ENCODE measurements around the gene EXOC3.
A peak's percentile ranks its signal among the peaks of the same experiment; 100 is the strongest.

The EXOC3 gene

DNA sequence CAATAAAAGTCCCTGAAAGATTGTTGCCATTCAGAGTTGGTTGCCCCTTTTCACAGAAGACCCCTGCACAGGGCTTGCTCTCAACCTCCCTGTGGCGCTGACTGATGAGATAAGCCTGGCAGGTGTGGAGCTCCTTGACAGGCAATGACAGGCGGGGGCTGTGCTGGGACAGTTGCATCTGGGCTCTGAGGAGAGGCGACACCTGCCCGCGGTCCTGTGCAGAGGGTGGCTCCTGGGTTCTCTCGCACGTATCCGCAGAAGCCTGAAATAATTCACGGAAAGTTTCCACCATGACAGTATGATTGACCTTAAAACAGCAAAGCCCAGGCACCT, 19.8 kb upstream of the EXOC3 start:
- TF ChIP-seq, protein P1, sequence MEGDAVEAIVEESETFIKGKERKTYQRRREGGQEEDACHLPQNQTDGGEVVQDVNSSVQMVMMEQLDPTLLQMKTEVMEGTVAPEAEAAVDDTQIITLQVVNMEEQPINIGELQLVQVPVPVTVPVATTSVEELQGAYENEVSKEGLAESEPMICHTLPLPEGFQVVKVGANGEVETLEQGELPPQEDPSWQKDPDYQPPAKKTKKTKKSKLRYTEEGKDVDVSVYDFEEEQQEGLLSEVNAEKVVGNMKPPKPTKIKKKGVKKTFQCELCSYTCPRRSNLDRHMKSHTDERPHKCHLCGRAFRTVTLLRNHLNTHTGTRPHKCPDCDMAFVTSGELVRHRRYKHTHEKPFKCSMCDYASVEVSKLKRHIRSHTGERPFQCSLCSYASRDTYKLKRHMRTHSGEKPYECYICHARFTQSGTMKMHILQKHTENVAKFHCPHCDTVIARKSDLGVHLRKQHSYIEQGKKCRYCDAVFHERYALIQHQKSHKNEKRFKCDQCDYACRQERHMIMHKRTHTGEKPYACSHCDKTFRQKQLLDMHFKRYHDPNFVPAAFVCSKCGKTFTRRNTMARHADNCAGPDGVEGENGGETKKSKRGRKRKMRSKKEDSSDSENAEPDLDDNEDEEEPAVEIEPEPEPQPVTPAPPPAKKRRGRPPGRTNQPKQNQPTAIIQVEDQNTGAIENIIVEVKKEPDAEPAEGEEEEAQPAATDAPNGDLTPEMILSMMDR (conservative IDR thresholded peaks at IDR 0.05; ENCODE audit: control insufficient read depth, insufficient read depth, low read depth, low read length): no peak
- H3K4me3 ChIP-seq (ENCODE audit: control insufficient read depth, low read depth, low read length): no peak overlapping the region
- no peak for DNase-seq (ENCODE audit: low read depth)

DNA sequence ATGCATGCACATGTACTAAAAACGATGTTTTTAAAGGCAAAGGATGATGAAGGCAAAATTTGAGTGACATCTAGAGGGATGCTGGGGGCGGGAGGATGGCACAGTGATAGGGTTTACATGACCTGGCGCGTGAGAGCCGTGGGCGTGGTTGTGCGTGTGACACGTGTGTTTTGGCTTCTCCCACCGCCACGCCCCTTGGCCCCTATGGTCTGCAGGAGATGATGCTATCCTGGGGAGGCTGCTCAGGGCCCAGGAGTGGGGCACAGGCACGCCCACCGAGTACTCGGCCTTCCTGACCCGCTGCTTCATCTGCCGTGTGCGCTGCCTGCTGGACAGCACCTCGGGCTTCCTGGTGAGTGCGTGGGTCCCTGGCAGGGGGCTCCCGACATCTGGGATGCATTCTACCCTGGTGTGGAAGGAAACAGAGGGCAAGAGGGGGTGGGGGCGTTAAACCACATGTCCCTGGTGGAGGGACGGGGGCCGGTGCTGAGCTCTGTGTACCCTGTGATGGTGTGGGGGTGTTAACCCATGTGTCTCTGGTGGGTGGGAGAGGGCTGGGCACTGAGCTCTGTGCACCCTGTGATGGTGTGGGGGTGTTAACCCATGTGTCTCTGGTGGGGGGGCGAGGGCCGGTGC, 19.2 kb upstream of the EXOC3 start:
- H3K4me3 ChIP-seq (ENCODE audit: control insufficient read depth, low read depth, low read length): no peak overlapping the region
- no peak for DNase-seq (ENCODE audit: low read depth)
- TF ChIP-seq, protein P1 (conservative IDR thresholded peaks at IDR 0.05; ENCODE audit: control insufficient read depth, insufficient read depth, low read depth, low read length): no peak

DNA sequence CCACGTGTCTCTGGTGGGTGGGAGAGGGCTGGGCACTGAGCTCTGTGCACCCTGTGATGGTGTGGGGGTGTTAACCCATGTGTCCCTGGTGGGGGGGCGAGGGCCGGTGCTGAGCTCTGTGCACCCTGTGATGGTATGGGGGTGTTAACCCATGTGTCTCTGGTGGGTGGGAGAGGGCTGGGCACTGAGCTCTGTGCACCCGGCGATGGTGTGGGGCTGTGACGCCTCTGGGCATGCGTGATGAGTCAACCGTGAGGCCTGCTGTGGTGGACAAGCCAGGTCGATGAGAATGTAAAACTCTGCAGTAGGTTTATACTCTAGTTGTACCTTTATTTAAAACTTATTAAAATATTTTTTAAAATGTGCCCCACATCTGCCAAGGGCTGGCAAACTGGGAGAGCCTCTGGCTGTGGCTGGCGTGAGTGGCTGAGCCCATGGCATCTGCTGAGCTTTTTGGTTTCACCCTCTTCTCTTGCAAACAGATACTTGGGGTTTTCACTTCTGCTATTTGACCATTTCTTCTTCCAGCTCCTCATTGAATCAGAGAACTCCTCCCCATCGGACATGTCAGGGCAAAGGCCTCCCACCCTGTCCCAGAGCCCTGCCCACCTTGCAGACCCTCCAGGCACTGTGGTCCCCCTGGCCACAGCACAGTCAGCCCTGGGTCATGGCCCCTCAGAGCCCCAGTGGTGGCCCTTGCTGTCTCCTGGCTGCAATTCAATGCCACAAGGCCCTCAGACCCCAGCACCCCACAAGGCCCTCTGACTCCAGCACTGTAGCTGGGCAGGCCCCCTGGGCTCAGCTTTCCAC, 18.5 kb upstream of the EXOC3 start:
- peak; percentile 29 for DNase-seq (ENCODE audit: low read depth)
- TF ChIP-seq, protein P1 (conservative IDR thresholded peaks at IDR 0.05; ENCODE audit: control insufficient read depth, insufficient read depth, low read depth, low read length): no peak
- H3K4me3 ChIP-seq (ENCODE audit: control insufficient read depth, low read depth, low read length): no peak overlapping the region

DNA sequence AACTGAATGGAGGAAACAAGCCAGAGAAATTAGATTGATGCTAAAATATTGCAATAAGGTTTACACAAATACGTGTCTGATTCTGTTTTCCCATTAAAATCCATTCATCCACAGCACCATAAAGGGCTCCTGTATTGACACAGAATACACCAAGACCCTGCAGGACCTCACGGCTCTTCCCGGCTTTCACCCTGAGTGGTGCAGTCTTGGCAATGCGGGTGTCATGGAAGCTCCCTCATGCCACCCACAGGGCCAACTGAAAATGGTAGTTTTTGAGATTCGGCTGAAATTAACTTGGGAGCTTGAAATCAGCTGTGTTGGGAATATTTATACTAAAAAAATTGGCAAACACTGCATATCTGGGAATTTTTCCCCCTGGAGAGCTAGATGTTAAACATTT, 17.3 kb upstream of the EXOC3 start:
- peak; percentile 16 for DNase-seq (ENCODE audit: low read depth)
- TF ChIP-seq, protein P1 (conservative IDR thresholded peaks at IDR 0.05; ENCODE audit: control insufficient read depth, insufficient read depth, low read depth, low read length): no peak
- no peak overlapping the region for H3K4me3 ChIP-seq (ENCODE audit: control insufficient read depth, low read depth, low read length)

DNA sequence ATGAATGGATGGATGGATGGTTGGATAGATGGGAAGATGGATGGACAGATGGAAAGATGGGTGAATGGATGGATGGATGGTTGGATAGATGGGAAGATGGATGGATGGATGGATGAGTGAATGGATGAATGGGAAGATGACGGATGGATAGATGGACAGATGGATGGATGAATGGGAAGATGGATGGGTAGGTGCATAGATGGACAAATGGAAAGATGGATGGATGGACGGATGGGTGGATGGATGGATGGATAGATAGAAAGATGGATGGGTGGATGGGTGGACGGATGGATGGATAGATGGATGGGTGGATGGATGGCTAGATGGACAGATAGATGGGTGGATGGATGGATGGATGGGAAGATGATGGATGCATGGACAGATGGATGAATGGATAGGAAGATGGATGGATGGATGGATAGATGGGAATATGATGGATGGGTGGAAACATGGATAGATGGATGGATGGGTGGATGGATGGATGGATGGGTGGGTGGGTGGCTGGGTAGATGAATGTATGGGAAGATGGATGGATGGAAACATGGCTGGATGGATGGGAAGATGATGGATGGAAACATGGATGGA, 16.5 kb upstream of the EXOC3 start:
- TF ChIP-seq, protein P1 (conservative IDR thresholded peaks at IDR 0.05; ENCODE audit: control insufficient read depth, insufficient read depth, low read depth, low read length): no peak
- no peak for DNase-seq (ENCODE audit: low read depth)

DNA sequence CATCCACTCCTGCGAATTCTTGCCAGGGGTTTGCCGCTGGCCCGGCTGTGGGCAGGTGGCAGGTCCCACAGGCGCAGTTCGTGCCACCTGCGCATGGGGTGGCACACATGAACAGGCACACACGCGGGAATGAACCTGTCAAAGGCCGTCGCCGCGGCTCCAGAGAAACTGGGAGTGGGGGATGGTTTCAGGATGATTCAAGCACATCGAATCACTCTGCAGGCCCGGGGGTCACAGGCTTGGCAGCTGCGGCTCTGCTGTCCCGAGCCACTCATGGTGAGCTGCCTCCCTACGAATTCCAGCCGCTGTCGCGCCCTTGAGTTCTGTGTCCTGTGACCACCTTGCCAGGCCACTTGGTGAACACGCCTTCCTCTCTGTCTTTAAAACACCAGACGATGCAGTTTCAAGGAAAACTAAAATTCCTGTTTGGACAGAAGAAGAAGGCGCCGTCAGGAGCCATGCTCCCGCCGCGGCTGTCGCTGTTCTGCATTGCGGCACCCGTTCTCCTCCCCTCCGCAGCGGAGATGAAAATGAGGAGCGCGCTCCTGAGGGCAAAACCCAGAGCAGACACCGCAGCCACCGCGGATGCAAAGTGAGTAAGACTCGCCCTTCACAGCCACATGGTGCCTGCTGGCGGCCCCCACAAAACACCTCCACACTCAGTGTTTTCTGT, 15.4 kb upstream of the EXOC3 start:
- TF ChIP-seq, protein P1 (conservative IDR thresholded peaks at IDR 0.05; ENCODE audit: control insufficient read depth, insufficient read depth, low read depth, low read length): no peak
- no peak for DNase-seq (ENCODE audit: low read depth)
- no peak overlapping the region for H3K4me3 ChIP-seq (ENCODE audit: control insufficient read depth, low read depth, low read length)

More for the DNA sequence above, 16.5 kb upstream of the EXOC3 start:
- H3K4me3 ChIP-seq (ENCODE audit: control insufficient read depth, low read depth, low read length): no peak overlapping the region

Measured in fibroblast of mammary gland (primary cell).